HEK293 (cell line): ENCODE results near the gene FDX2.
A peak's percentile ranks its signal among the peaks of the same experiment; 100 is the strongest.

Source experiments
- GLI4 ChIP-seq: fragments of 450-650 bp; formaldehyde crosslinking; IDR thresholded peaks from 2 replicates; pipeline ENCODE4 v1.5.1; 2016; ENCODE audit warnings: missing biosample characterization, missing genetic modification characterization
- HOXD13 ChIP-seq: sonication (generic); formaldehyde crosslinking; IDR thresholded peaks from 2 replicates; pipeline ENCODE4 v1.8.0; 2022; ENCODE audit warnings: missing genetic modification reagents, borderline replicate concordance
- KLF10 ChIP-seq: fragments of 450-650 bp; IDR thresholded peaks from 2 replicates; pipeline ENCODE4 v1.5.1; 2018; ENCODE audit warnings: missing biosample characterization, mild to moderate bottlenecking, missing genetic modification characterization
- MEIS1 ChIP-seq: sonication (generic); formaldehyde crosslinking; IDR thresholded peaks from 2 replicates; pipeline ENCODE4 v1.8.1; 2022; ENCODE audit warnings: missing genetic modification reagents, mild to moderate bottlenecking, borderline replicate concordance
- SP7 ChIP-seq: fragments of 450-650 bp; formaldehyde crosslinking; IDR thresholded peaks from 2 replicates; pipeline ENCODE4 v1.5.1; 2016; ENCODE audit warnings: missing biosample characterization, missing genetic modification characterization
- ZBTB21 ChIP-seq: fragments of 450-650 bp; formaldehyde crosslinking; IDR thresholded peaks from 2 replicates; pipeline ENCODE4 v1.5.1; 2017; ENCODE audit warnings: missing biosample characterization, missing genetic modification characterization
- ZNF112 ChIP-seq: fragments of 450-650 bp; formaldehyde crosslinking; IDR thresholded peaks from 2 replicates; pipeline ENCODE4 v1.5.0; 2017; ENCODE audit warnings: missing biosample characterization, missing genetic modification characterization
- ZNF121 ChIP-seq: fragments of 450-650 bp; formaldehyde crosslinking; IDR thresholded peaks from 2 replicates; pipeline ENCODE4 v1.5.1; 2016; ENCODE audit warnings: missing biosample characterization, missing genetic modification characterization
- ZNF133 ChIP-seq: fragments of 450-650 bp; formaldehyde crosslinking; IDR thresholded peaks from 2 replicates; pipeline ENCODE4 v1.5.1; 2016; ENCODE audit warnings: missing biosample characterization, missing genetic modification characterization
- ZNF155 ChIP-seq: fragments of 450-650 bp; formaldehyde crosslinking; IDR thresholded peaks from 2 replicates; pipeline ENCODE4 v1.5.1; 2016; ENCODE audit warnings: missing biosample characterization, missing genetic modification characterization
- ZNF175 ChIP-seq: fragments of 450-650 bp; formaldehyde crosslinking; IDR thresholded peaks from 2 replicates; pipeline ENCODE4 v1.5.1; 2016; ENCODE audit warnings: missing biosample characterization, missing genetic modification characterization
- ZNF223 ChIP-seq: fragments of 450-650 bp; formaldehyde crosslinking; IDR thresholded peaks from 2 replicates; pipeline ENCODE4 v1.5.1; 2016; ENCODE audit warnings: missing biosample characterization, missing genetic modification characterization
- ZNF23 ChIP-seq: fragments of 450-650 bp; formaldehyde crosslinking; IDR thresholded peaks from 2 replicates; pipeline ENCODE4 v1.5.1; 2016; ENCODE audit warnings: missing biosample characterization, missing genetic modification characterization, borderline replicate concordance
- ZNF350 ChIP-seq: fragments of 450-650 bp; formaldehyde crosslinking; IDR thresholded peaks from 2 replicates; pipeline ENCODE4 v1.5.0; 2017; ENCODE audit warnings: missing biosample characterization, mild to moderate bottlenecking, missing genetic modification characterization
- ZNF433 ChIP-seq: fragments of 450-650 bp; formaldehyde crosslinking; IDR thresholded peaks from 2 replicates; pipeline ENCODE4 v1.5.1; 2016; ENCODE audit warnings: missing biosample characterization, missing genetic modification characterization, low read depth
- ZNF521 ChIP-seq: fragments of 450-650 bp; formaldehyde crosslinking; IDR thresholded peaks from 2 replicates; pipeline ENCODE4 v1.5.1; 2017; ENCODE audit warnings: missing biosample characterization, mild to moderate bottlenecking, missing genetic modification characterization
- ZNF596 ChIP-seq: fragments of 450-650 bp; IDR thresholded peaks from 2 replicates; pipeline ENCODE4 v1.5.0; 2018; ENCODE audit warnings: missing biosample characterization, mild to moderate bottlenecking, missing genetic modification characterization, moderate library complexity
- ZNF621 ChIP-seq: fragments of 450-650 bp; formaldehyde crosslinking; IDR thresholded peaks from 2 replicates; pipeline ENCODE4 v1.5.1; 2017; ENCODE audit warnings: missing biosample characterization, missing genetic modification characterization
- TF ChIP-seq, protein P1 (sequence below): fragments of 450-650 bp; formaldehyde crosslinking; IDR thresholded peaks from 2 replicates; pipeline ENCODE4 v1.5.1; 2016; ENCODE audit warnings: missing biosample characterization, missing genetic modification characterization
- TF ChIP-seq, protein P2 (sequence below): fragments of 450-650 bp; formaldehyde crosslinking; IDR thresholded peaks from 2 replicates; pipeline ENCODE4 v1.5.1; 2016; ENCODE audit warnings: missing biosample characterization, missing genetic modification characterization
- TF ChIP-seq, protein P3 (sequence below): fragments of 450-650 bp; formaldehyde crosslinking; IDR thresholded peaks from 2 replicates; pipeline ENCODE4 v1.5.1; 2016; ENCODE audit warnings: missing biosample characterization, missing genetic modification characterization, borderline replicate concordance
- TF ChIP-seq, protein P4 (sequence below): fragments of 450-650 bp; formaldehyde crosslinking; IDR thresholded peaks from 2 replicates; pipeline ENCODE4 v1.5.1; 2017; ENCODE audit warnings: missing biosample characterization, missing genetic modification characterization
- TF ChIP-seq, protein P5 (sequence below): fragments of 450-650 bp; IDR thresholded peaks from 2 replicates; pipeline ENCODE4 v1.5.1; 2018; ENCODE audit warnings: missing biosample characterization, missing genetic modification characterization
- TF ChIP-seq, protein P6 (sequence below): fragments of 450-650 bp; formaldehyde crosslinking; IDR thresholded peaks from 2 replicates; pipeline ENCODE4 v1.5.1; 2016; ENCODE audit warnings: missing biosample characterization, missing genetic modification characterization
- TF ChIP-seq, protein P7 (sequence below): fragments of 450-650 bp; formaldehyde crosslinking; IDR thresholded peaks from 2 replicates; pipeline ENCODE4 v1.5.1; 2016; ENCODE audit warnings: missing biosample characterization, missing genetic modification characterization, borderline replicate concordance
- TF ChIP-seq, protein P8 (sequence below): fragments of 450-650 bp; formaldehyde crosslinking; optimal IDR thresholded peaks from 2 replicates; pipeline ENCODE3; 2016; ENCODE audit warnings: missing biosample characterization, mild to moderate bottlenecking, missing genetic modification characterization

Gene FDX2

DNA sequence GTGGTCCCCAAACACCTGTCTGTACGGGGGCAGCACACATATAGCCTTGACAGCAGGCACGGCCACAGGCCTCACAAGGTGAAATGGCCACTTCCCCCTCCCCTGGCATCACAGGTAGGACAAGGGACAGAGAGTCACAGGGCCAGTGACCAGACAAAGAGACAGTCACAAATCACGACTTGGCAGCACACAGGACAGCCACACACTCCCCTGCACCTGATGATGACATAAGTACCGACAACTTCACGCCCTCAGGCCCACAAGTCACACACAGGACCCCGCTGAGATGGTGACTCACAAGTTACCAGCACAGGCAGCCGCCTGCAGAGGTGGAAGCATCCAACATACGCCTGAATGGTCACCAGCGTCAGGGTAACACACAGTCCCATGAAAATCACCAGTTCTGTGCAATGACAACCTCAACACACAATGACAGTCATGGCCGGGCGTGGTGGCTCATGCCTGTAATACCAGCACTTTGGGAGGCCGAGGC is 48.0 kb upstream of the FDX2 start (continued):
- TF ChIP-seq, protein P1, sequence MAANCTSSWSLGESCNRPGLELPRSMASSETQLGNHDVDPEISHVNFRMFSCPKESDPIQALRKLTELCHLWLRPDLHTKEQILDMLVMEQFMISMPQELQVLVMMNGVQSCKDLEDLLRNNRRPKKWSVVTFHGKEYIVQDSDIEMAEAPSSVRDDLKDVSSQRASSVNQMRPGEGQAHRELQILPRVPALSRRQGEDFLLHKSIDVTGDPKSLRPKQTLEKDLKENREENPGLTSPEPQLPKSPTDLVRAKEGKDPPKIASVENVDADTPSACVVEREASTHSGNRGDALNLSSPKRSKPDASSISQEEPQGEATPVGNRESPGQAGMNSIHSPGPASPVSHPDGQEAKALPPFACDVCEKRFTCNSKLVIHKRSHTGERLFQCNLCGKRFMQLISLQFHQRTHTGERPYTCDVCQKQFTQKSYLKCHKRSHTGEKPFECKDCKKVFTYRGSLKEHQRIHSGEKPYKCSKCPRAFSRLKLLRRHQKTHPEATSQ (tag by site-specific recombination), result no peak
- TF ChIP-seq HOXD13 (CRISPR knock-in tag) (no peak), ZNF155 (tag by site-specific recombination) (no peak), ZNF223 (tag by site-specific recombination) (no peak), ZNF433 (tag by site-specific recombination) (no peak), ZBTB21 (tag by site-specific recombination) (peak; percentile 73), ZNF133 (peak; percentile 94), ZNF621 (no peak), ZNF23 (tag by site-specific recombination) (no peak), KLF10 (tag by site-specific recombination) (no peak; the same call in 1 of the 2 replicates), ZNF175 (tag by site-specific recombination) (no peak), ZNF596 (tag by site-specific recombination) (no peak), GLI4 (tag by site-specific recombination) (no peak), MEIS1 (CRISPR knock-in tag) (no peak), ZNF112 (tag by site-specific recombination) (no peak), SP7 (tag by site-specific recombination) (peak; percentile 83), ZNF350 (no peak), ZNF521 (tag by site-specific recombination) (no peak), ZNF121 (tag by site-specific recombination) (no peak)
- TF ChIP-seq, protein P2, sequence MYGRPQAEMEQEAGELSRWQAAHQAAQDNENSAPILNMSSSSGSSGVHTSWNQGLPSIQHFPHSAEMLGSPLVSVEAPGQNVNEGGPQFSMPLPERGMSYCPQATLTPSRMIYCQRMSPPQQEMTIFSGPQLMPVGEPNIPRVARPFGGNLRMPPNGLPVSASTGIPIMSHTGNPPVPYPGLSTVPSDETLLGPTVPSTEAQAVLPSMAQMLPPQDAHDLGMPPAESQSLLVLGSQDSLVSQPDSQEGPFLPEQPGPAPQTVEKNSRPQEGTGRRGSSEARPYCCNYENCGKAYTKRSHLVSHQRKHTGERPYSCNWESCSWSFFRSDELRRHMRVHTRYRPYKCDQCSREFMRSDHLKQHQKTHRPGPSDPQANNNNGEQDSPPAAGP (tag by site-specific recombination), result peak; percentile 85
- TF ChIP-seq, protein P3, sequence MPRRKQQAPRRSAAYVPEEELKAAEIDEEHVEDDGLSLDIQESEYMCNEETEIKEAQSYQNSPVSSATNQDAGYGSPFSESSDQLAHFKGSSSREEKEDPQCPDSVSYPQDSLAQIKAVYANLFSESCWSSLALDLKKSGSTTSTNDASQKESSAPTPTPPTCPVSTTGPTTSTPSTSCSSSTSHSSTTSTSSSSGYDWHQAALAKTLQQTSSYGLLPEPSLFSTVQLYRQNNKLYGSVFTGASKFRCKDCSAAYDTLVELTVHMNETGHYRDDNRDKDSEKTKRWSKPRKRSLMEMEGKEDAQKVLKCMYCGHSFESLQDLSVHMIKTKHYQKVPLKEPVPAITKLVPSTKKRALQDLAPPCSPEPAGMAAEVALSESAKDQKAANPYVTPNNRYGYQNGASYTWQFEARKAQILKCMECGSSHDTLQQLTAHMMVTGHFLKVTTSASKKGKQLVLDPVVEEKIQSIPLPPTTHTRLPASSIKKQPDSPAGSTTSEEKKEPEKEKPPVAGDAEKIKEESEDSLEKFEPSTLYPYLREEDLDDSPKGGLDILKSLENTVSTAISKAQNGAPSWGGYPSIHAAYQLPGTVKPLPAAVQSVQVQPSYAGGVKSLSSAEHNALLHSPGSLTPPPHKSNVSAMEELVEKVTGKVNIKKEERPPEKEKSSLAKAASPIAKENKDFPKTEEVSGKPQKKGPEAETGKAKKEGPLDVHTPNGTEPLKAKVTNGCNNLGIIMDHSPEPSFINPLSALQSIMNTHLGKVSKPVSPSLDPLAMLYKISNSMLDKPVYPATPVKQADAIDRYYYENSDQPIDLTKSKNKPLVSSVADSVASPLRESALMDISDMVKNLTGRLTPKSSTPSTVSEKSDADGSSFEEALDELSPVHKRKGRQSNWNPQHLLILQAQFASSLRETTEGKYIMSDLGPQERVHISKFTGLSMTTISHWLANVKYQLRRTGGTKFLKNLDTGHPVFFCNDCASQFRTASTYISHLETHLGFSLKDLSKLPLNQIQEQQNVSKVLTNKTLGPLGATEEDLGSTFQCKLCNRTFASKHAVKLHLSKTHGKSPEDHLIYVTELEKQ (tag by site-specific recombination), result 0 out of 2 replicates have a peak, but pooled peaks have one; percentile 34
- TF ChIP-seq, protein P4, sequence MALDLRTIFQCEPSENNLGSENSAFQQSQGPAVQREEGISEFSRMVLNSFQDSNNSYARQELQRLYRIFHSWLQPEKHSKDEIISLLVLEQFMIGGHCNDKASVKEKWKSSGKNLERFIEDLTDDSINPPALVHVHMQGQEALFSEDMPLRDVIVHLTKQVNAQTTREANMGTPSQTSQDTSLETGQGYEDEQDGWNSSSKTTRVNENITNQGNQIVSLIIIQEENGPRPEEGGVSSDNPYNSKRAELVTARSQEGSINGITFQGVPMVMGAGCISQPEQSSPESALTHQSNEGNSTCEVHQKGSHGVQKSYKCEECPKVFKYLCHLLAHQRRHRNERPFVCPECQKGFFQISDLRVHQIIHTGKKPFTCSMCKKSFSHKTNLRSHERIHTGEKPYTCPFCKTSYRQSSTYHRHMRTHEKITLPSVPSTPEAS (tag by site-specific recombination), result no peak
- TF ChIP-seq, protein P5, sequence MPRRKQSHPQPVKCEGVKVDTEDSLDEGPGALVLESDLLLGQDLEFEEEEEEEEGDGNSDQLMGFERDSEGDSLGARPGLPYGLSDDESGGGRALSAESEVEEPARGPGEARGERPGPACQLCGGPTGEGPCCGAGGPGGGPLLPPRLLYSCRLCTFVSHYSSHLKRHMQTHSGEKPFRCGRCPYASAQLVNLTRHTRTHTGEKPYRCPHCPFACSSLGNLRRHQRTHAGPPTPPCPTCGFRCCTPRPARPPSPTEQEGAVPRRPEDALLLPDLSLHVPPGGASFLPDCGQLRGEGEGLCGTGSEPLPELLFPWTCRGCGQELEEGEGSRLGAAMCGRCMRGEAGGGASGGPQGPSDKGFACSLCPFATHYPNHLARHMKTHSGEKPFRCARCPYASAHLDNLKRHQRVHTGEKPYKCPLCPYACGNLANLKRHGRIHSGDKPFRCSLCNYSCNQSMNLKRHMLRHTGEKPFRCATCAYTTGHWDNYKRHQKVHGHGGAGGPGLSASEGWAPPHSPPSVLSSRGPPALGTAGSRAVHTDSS, result no peak
- TF ChIP-seq, protein P6, sequence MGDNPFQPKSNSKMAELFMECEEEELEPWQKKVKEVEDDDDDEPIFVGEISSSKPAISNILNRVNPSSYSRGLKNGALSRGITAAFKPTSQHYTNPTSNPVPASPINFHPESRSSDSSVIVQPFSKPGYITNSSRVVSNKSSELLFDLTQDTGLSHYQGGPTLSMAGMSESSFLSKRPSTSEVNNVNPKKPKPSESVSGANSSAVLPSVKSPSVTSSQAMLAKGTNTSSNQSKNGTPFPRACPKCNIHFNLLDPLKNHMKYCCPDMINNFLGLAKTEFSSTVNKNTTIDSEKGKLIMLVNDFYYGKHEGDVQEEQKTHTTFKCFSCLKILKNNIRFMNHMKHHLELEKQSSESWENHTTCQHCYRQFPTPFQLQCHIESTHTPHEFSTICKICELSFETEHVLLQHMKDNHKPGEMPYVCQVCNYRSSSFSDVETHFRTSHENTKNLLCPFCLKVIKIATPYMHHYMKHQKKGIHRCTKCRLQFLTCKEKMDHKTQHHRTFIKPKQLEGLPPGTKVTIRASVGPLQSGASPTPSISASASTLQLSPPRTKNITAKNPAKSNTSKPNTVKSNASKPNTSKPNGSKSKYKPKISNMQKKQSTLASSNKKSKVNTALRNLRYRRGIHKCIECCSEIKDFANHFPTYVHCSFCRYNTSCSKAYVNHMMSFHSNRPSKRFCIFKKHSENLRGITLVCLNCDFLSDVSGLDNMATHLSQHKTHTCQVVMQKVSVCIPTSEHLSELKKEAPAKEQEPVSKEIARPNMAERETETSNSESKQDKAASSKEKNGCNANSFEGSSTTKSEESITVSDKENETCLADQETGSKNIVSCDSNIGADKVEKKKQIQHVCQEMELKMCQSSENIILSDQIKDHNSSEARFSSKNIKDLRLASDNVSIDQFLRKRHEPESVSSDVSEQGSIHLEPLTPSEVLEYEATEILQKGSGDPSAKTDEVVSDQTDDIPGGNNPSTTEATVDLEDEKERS (tag by site-specific recombination), result no peak
- TF ChIP-seq, protein P7, sequence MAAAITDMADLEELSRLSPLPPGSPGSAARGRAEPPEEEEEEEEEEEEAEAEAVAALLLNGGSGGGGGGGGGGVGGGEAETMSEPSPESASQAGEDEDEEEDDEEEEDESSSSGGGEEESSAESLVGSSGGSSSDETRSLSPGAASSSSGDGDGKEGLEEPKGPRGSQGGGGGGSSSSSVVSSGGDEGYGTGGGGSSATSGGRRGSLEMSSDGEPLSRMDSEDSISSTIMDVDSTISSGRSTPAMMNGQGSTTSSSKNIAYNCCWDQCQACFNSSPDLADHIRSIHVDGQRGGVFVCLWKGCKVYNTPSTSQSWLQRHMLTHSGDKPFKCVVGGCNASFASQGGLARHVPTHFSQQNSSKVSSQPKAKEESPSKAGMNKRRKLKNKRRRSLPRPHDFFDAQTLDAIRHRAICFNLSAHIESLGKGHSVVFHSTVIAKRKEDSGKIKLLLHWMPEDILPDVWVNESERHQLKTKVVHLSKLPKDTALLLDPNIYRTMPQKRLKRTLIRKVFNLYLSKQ (tag by site-specific recombination), result no peak
- TF ChIP-seq, protein P8, sequence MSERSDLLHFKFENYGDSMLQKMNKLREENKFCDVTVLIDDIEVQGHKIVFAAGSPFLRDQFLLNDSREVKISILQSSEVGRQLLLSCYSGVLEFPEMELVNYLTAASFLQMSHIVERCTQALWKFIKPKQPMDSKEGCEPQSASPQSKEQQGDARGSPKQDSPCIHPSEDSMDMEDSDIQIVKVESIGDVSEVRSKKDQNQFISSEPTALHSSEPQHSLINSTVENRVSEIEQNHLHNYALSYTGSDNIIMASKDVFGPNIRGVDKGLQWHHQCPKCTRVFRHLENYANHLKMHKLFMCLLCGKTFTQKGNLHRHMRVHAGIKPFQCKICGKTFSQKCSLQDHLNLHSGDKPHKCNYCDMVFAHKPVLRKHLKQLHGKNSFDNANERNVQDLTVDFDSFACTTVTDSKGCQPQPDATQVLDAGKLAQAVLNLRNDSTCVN, result no peak
